Measurements from ENCODE around the gene SLC16A5. TPM values are rescaled to one million over a fixed set of nuclear protein-coding genes. Genes with fewer than 3 reads are reported as not detected.
"Not testable (repeated sequence)": the region's sequence is repeated elsewhere in the genome, so short reads cannot be mapped to it uniquely, and the experiment has no call there.

The SLC16A5 gene
- total RNA-seq (10 to 100 TPM; 14.2 to 14.8 TPM), polyA plus RNA-seq (1 to 10 TPM; 1.4 to 4.1 (median 3.1) TPM), total RNA-seq (1.1 to 12.7 (median 8.3) reads per million in 6 experiments)

GRCh38 chr17:75087558-75088453 lies at the start of gene SLC16A5:
Gene SLC16A5, plus strand, starts transcription at chr17:75087954. Its CDS starts 5,683 bp downstream, at chr17:75093637.
- Mint-ChIP-seq H3K27ac (peak within 1 kb of the TSS; percentile 70 to 93 (median 84)), H3K27me3 (no peaks in the 10 kb centered on the region), H3K4me3 (peak within 1 kb of the TSS; percentile 78 to 90 (median 80)), H3K9me3 (no peaks in the 10 kb centered on the region), H3K36me3 (no peaks in the 10 kb centered on the region), H3K4me1 (peaks cover 35 to 66% (median 62%) of the 10 kb centered on the region in 4 donors)
- POLR2A ChIA-PET = interaction anchor here (0.5 to 3.1 kb wide), 13 partner anchors 10 to 313 kb away, joined by 3 to 21 read pairs (median 3); partner anchors contain the start of genes ARMC7 and MRPL58
- DNase-seq (peak in 8 of 10 donors; percentile 25 to 51 (median 36)), ATAC-seq (peak; percentile 65 to 79)

GRCh38 chr17:75039238-75039637 lies 48.5 kb upstream of the SLC16A5 start:
- ATAC-seq (no peak), DNase-seq (no peak)
- Mint-ChIP-seq H3K4me3 (no peak overlapping the region), H3K36me3 (peaks cover 9 to 51% (median 13%) of the 10 kb centered on the region in 3 donors), H3K27me3 (peaks cover 0 to 7% (median 0%) of the 10 kb centered on the region in 5 donors), H3K9me3 (peaks cover 0 to 6% (median 0%) of the 10 kb centered on the region in 9 donors), H3K27ac (peak overlapping the region in 8 of 10 donors; percentile 4 to 78 (median 50)), H3K4me1 (peaks cover 22 to 44% (median 32%) of the 10 kb centered on the region in 4 donors)
- POLR2A ChIA-PET = interaction anchor here (1.1 to 1.4 kb wide), 3 partner anchors 27 to 417 kb away, joined by 3 to 4 read pairs (median 3); partner anchors contain the start of genes HID1, MRPL58 and TMEM94

DNA sequence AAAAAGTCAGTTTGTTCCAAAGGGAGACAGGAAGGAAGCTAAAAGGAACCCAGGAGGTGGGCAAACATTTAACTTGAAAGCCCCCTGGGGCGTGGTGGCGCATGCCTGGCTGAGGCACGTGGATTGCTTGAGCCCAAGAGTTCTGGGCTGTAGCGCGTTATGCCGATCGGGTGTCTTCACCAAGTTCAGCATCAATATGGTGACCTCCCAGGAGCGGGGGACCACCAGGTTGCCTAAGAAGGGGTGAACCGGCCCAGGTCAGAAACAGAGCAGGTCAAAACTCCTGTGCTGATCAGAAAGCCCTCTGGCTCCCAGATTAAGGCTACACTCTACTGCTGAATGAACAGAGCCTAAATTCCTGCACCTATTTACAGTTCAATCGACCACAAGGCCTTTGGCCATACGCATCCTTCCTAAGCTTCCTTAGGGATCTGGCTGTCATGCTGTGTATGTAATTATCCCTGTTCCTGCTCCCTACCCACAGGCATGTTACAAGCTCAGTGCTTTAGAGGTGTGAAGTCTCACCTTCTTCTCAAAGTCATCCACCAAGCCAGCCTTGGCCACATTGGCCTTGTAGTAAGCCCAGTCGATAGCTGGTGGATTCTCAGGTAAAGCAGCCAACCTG lies 46.0 kb upstream of the SLC16A5 start:
- POLR2A ChIA-PET = interaction anchor here (1.0 kb wide), 1 partner anchor 56 kb away, joined by 5 read pairs; no protein-coding TSS in a partner anchor
- DNase-seq (no peak), ATAC-seq (no peak)
- no peaks in the 10 kb centered on the region for H3K27me3 Mint-ChIP-seq
- H3K9me3 Mint-ChIP-seq = no peaks in the 10 kb centered on the region
- H3K4me3 Mint-ChIP-seq = no peak overlapping the region
- peak overlapping the region in 3 of 10 donors; percentile 52 to 76 (median 62) for H3K27ac Mint-ChIP-seq
- H3K36me3 Mint-ChIP-seq = peaks cover 9 to 51% (median 13%) of the 10 kb centered on the region in 3 donors
- peaks cover 13 to 39% (median 29%) of the 10 kb centered on the region in 4 donors for H3K4me1 Mint-ChIP-seq

- POLR2A ChIA-PET = interaction anchor here (0.6 to 1.4 kb wide), 3 partner anchors 74 to 218 kb away, joined by 3 to 8 read pairs (median 3); partner anchors contain the start of genes GGA3 and MRPS7
- Mint-ChIP-seq H3K27ac (peak overlapping the region in 2 of 10 donors; percentile 29 to 41), H3K4me1 (peaks cover 17 to 45% (median 36%) of the 10 kb centered on the region in 4 donors), H3K36me3 (peaks cover 8 to 41% (median 9%) of the 10 kb centered on the region in 3 donors), H3K4me3 (peak overlapping the region in 1 of 10 donors; percentile 24)
- not testable (repeated sequence) for H3K27me3 Mint-ChIP-seq, ATAC-seq, DNase-seq, H3K9me3 Mint-ChIP-seq
Measured at GRCh38 chr17:75043789-75044188, 44.0 kb upstream of the SLC16A5 start.

DNA sequence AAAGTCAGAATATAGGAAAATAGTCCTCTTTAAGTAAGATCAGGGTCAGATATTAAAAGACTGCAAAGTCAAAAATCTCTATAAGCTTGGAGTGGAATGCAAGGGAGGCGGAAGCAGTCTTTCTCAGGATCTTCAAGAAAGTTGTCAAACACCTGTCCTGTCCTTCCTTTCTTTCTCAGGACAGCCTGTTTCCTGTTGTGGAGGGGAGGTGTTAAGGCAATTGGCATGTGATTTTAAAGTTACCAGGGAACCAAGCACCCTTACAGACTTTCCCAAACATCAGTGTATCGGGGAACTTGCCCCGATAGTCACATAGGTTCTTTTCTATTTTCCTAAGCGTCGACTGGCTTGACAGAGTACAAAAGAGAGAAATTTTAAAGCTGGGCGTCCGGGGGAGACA lies 43.0 kb upstream of the SLC16A5 start:
- Mint-ChIP-seq H3K4me3 (peak overlapping the region; percentile 31 to 98 (median 56)), H3K27ac (peak overlapping the region in 7 of 10 donors; percentile 34 to 88 (median 56)), H3K36me3 (peaks cover 4 to 37% (median 6%) of the 10 kb centered on the region in 3 donors), H3K4me1 (peaks cover 18 to 54% (median 45%) of the 10 kb centered on the region in 4 donors), H3K9me3 (no peaks in the 10 kb centered on the region), H3K27me3 (no peaks in the 10 kb centered on the region)
- POLR2A ChIA-PET = no interaction called here
- DNase-seq (no peak), ATAC-seq (no peak)

DNA sequence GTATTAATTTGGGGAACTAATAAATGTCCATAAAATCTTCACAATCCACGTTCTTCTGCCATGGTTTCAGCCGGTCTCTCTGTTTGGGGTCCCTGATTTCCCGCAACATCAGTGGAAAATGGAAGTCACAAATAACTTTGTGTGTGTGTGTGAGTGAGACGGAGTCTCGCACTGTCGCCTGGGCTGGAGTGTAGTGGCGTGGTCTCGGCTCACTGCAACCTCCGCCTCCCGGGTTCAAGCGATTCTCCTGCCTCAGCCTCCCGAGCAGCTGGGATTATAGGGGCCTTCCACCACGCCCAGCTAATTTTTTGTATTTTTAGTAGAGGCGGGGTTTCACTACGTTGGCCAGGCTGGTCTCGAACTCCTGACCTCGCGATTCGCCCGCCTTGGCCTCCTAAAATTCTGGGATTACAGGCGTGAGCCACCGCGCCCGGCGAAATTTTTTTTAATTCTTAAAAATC lies 41.8 kb upstream of the SLC16A5 start:
- POLR2A ChIA-PET = interaction anchor here (0.8 to 4.7 kb wide), 11 partner anchors 10 to 224 kb away, joined by 3 to 68 read pairs (median 3); partner anchors contain the start of genes HID1 and MRPL58

GRCh38 chr17:75046407-75047289 lies 41.1 kb upstream of the SLC16A5 start, which contains the start of the genes ATP5PD and KCTD2:
Gene ATP5PD, minus strand, starts transcription at chr17:75046969. Its CDS starts 4,319 bp downstream, at chr17:75042650.
Gene KCTD2, plus strand, starts transcription at chr17:75047225. Its CDS starts 26 bp downstream, at chr17:75047251.
- H3K9me3 Mint-ChIP-seq = no peaks in the 10 kb centered on the region
- H3K4me1 Mint-ChIP-seq = peaks cover 14 to 53% (median 47%) of the 10 kb centered on the region in 4 donors
- peaks cover 0 to 33% (median 3%) of the 10 kb centered on the region in 3 donors for H3K36me3 Mint-ChIP-seq
- DNase-seq (peak; percentile 86 to 97 (median 91)), ATAC-seq (peak; percentile 92 to 93)
- no peaks in the 10 kb centered on the region for H3K27me3 Mint-ChIP-seq
- H3K27ac Mint-ChIP-seq = peak within 1 kb of the TSS; percentile 91 to 98 (median 98)
- H3K4me3 Mint-ChIP-seq = peak within 1 kb of the TSS; percentile 95 to 100 (median 96)
- POLR2A ChIA-PET = interaction anchor here (0.6 to 4.7 kb wide), 17 partner anchors 10 to 223 kb away, joined by 3 to 68 read pairs (median 4); partner anchors contain the start of genes HID1 and MRPL58

More for the DNA sequence above, 41.8 kb upstream of the SLC16A5 start:
- peaks cover 0 to 33% (median 1%) of the 10 kb centered on the region in 3 donors for H3K36me3 Mint-ChIP-seq
- not testable (repeated sequence) for H3K27me3 Mint-ChIP-seq, DNase-seq, ATAC-seq, H3K9me3 Mint-ChIP-seq
- H3K27ac Mint-ChIP-seq = peak overlapping the region; percentile 80 to 98 (median 97)
- H3K4me1 Mint-ChIP-seq = peaks cover 14 to 51% (median 47%) of the 10 kb centered on the region in 4 donors
- peak overlapping the region; percentile 94 to 99 (median 96) for H3K4me3 Mint-ChIP-seq

GRCh38 chr17:75047398-75048098 lies 40.2 kb upstream of the SLC16A5 start:
- Mint-ChIP-seq H3K9me3 (no peaks in the 10 kb centered on the region), H3K36me3 (peaks cover 0 to 33% (median 6%) of the 10 kb centered on the region in 3 donors), H3K4me3 (peak overlapping the region; percentile 92 to 100 (median 96)), H3K27ac (peak overlapping the region; percentile 88 to 98 (median 94)), H3K27me3 (no peaks in the 10 kb centered on the region), H3K4me1 (peaks cover 17 to 54% (median 47%) of the 10 kb centered on the region in 4 donors)
- ATAC-seq = peak; percentile 7 to 8
- DNase-seq = peak in 6 of 10 donors; percentile 10 to 45 (median 34)
- POLR2A ChIA-PET = interaction anchor here (0.8 to 4.7 kb wide), 9 partner anchors 11 to 136 kb away, joined by 3 to 68 read pairs (median 4); partner anchors contain the start of genes HID1 and MRPL58

DNA sequence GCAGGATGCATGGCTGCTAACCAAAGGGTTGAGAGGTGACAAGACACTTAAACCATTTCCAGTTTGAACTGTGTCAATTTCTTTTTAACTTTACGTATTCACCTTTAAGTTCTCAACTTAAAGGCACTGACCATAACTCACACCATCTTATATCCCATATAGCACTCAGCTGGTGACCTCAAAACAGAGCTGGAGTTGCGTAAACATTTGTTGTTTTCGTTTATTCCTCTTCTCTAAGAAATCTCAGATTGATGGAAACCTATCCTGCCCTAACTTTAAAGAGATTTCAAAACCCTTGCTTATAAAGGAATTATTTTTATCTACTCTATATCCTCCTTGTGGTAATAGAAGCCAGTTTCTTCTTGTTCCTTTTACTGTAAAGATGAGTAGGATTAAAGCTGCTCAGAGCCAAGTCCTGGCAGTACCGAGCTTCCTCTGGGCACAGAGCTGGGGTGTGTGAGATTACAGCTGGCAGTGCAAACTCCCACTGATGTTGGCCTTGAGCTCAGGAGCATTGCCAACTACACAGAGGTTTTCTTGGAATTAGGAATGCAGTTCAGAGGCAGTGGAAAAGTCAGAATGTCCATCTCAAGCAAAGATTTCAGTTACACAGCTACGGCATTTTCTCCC lies 39.4 kb upstream of the SLC16A5 start:
- no peaks in the 10 kb centered on the region for H3K9me3 Mint-ChIP-seq

GRCh38 chr17:75049057-75049456 lies 38.7 kb upstream of the SLC16A5 start:
- peak overlapping the region in 5 of 10 donors; percentile 31 to 97 (median 88) for H3K27ac Mint-ChIP-seq
- H3K9me3 Mint-ChIP-seq = no peaks in the 10 kb centered on the region
- H3K4me1 Mint-ChIP-seq = peaks cover 15 to 47% (median 44%) of the 10 kb centered on the region in 4 donors
- DNase-seq = no peak
- H3K27me3 Mint-ChIP-seq = no peaks in the 10 kb centered on the region
- peaks cover 0 to 44% (median 6%) of the 10 kb centered on the region in 3 donors for H3K36me3 Mint-ChIP-seq
- peak overlapping the region in 7 of 10 donors; percentile 12 to 97 (median 94) for H3K4me3 Mint-ChIP-seq
- ATAC-seq = no peak
- POLR2A ChIA-PET = interaction anchor here (0.9 to 4.7 kb wide), 7 partner anchors 11 to 155 kb away, joined by 3 to 68 read pairs (median 3); partner anchors contain the start of genes MRPL58 and SUMO2

More for the DNA sequence above, 39.4 kb upstream of the SLC16A5 start:
- ATAC-seq = no peak
- no peaks in the 10 kb centered on the region for H3K27me3 Mint-ChIP-seq
- H3K36me3 Mint-ChIP-seq = peaks cover 0 to 41% (median 6%) of the 10 kb centered on the region in 3 donors
- POLR2A ChIA-PET = interaction anchor here (0.9 to 4.7 kb wide), 9 partner anchors 11 to 155 kb away, joined by 3 to 68 read pairs (median 4); partner anchors contain the start of gene MRPL58
- H3K4me3 Mint-ChIP-seq = peak overlapping the region; percentile 92 to 100 (median 96)
- DNase-seq = no peak
- H3K4me1 Mint-ChIP-seq = peaks cover 15 to 50% (median 47%) of the 10 kb centered on the region in 4 donors
- H3K27ac Mint-ChIP-seq = peak overlapping the region; percentile 88 to 98 (median 94)
